T follicular helper cell (primary cell): Measurements from ENCODE around the gene FEZ2.

ENCODE experiments used
- DNase-seq: peaks from one replicate; pipeline ENCODE4 v3.0.0-alpha.2; 2020; ENCODE audit warnings: low read depth

Gene FEZ2

DNA sequence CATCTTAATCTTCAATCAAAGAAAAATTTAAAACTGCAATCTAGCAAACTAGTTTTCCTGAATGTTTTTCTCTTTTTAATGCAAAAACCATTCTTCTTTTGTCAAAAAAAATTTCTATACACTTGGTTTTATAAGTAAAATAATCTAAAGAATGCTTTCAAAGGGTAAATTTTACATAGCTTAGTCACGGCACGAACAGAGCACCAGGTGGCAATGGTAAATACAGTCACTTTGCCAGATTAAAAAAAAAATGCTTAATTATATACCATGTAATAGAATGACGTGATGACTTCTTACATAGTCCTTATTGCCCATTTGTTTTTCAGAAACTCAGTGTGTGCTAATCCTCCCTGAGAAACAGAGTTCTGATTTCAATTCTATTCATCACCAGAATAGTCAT lies 10.4 kb downstream of the FEZ2 start:
- no peak for DNase-seq

DNA sequence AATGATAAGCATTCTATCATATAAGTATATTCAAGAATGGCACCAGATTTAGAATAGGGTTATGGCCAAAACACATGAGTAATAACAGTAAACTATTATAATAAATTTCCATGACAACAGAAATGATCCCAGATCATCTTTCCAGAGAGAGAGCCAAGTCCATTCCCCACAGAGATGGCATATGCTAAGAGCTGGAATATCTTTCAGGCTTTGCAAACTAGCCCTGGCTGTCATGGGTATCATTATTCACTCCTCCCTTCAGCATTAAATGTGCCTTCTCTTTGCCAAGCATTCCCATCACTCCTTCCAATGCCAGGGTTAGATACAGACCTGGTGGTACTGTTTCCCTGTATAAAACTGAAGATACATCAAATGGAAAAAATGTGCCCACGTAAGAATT lies 10.9 kb downstream of the FEZ2 start:
- no peak for DNase-seq

DNA sequence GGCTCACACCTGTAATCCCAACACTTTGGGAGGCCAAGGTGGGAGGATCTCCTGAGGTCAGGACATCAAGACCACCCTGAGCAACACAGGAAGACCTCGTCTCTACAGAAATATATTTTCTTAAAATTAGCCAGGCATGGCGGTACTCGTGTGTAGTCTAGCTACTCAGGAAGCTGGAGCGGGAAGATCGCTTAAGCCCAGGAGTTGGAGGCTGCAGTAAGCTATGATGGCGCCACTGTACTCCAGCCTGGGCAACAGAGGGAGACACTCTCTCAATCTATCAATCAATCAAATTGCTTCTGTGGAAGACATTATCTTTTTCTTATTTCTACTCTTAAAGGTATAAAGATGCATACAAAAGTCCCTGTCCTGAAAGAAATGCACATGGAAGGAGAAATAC lies 11.3 kb downstream of the FEZ2 start:
- DNase-seq = no peak

DNA sequence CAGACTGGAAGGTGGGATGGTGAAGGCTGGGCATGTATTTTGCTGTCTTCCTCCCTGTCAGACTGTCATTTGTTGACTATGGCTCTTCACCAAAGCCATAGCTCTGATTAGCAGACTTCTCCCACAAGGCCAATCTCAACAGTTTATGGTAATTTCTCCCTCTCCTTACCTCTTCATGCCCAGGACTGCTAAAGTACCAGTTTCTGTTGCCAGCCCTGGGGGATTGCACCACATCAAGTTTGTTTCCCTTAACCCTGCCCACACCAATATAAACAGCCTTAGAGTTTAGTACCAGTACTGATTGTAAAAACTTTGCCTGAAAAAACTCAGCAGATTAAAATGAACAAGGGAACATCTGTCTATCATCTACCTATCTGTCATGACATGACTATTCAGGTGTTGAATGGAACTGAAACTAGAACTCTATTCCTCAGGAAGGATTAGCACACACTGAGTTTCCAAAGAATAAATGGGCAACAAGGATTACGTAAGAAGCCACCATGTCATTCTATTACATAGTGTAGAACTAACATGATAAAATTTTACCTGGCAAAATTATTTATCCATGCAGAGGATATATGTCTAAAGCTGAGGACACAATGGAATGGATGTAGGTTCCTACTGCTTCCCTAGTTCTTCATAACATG lies 13.7 kb downstream of the FEZ2 start:
- DNase-seq = no peak

DNA sequence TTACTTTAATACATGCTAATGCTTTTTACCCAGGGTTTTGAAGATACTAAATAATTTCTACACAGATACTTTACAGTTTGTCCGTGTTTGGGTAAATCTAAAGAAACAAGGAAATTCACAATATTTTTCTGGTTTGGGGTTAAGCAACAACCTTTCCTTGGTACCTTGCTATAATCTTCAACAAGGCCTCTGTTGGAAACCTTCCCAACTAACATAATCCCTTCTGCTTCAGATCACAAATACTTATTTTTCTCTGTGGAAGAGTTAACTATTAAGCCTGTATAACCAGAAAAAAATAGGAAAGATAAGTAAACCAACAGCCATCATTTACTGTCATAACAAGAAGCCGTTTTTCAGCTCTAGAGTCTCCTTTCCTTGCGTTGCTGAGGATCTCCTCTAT lies 15.0 kb downstream of the FEZ2 start:
- no peak for DNase-seq

DNA sequence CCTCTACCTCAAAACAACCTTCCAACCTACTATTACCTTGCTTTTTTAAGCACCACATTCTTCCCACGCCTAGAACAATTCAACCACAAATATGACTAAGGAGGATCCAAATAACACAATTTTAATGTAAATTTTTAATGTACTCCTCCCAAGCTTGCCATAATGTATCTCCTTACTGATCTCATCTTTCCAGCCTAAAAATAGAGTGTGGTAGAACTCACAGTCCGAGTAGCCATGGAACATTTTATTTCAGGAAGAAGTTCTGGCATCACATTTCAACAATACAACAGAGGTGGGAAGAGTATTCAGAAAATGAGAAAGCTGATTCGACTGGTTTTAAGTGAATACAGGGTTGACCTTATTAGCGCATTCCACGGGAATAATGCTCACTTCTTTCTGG lies 15.4 kb downstream of the FEZ2 start:
- DNase-seq = no peak

DNA sequence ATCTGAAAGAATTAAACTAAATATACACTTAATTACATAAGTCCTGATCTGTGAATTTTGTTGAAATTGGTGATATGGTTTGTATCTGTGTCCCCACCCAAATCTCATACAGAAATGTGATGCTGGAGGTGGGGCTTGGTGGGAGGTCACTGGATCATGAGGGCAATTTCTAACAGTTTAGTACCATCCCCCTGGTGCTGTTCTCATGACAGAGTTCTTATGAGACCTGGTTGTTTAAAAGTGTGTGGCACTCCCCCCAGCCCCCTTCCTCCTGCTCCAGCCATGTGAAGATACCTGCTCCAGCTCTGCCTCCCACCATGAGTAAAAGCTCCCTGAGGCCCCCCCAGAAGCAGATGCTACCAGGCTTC lies 18.7 kb downstream of the FEZ2 start:
- DNase-seq = no peak

DNA sequence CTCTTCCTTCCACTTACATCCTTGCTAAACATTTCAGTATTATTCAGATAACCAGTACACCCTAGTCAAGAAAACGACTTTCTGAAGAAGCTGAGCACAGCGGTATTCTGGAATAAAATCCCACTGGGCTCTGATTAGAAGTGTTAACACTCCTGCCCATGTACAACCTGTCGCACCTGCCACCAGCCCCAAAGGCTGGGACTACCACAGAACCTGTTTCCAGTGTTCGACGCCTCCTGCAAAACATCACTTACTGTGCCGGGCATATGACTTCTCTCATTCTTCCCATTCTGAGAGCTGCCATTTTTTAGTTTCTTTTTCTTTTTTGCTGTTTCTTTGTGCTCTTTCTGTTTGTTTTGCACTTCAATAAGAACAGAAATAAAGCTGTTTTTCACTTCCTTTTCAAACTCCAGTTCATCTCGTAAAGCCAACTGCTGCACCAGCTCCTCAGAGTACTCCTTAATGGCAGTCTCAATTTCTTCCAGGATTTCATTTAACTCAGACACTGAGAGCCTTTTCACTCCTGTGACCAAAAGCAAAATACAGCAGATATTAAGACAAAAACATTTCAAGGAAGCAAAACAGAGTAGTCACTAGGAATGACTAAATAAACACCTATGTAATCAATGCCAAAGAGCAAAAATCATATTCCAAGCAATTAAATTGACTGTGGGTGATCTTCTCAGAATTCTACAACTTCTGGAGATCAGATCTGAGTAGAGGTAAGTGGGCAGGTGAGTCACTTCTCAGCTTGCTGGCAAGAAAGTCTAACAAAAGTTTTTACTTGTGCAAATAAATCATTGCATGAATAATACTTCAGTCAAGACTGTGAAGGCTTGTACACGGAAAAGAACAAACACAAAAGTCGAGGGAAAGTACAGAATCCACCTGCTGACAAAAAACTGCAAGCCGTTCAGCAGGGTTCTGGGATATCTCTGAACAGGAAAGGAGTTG lies 19.3 kb downstream of the FEZ2 start:
- DNase-seq = no peak

DNA sequence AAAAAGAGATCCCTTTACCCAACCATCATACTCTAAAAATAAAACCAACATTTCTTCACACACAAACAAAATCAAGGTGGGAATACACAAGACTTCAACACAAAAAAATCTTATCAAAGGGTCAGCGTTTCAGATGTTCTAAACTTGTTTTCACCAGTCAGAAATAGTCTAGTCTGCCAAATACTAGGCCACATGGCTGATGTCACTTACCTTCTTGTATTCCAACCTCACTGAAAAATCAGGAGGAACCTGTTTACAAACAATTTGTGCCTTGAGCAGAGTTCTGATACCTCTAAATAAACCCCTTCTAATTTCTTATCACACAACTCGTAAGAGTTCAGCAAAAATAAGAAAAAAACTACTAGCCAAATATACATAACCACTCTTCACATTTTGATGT lies 20.1 kb downstream of the FEZ2 start:
- DNase-seq = no peak

DNA sequence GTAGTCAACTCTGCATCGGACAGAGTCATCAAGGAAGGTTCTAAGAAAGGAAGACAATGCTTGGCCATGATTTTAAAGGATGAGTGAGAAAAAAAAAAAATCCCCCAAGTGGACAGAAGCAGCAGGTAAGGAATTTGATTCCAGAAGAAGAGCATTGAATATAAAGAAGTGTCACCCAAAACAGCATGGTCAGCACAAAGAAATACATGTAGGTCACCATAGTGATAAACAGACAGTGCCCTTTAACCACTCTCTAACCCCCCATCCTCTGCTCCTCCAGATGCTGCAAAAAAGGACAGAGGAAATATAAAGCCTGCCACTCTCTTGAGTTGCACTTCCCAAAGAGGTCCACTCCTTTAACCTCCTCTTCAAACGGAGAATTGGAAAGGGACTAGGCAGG lies 23.4 kb downstream of the FEZ2 start:
- no peak for DNase-seq

DNA sequence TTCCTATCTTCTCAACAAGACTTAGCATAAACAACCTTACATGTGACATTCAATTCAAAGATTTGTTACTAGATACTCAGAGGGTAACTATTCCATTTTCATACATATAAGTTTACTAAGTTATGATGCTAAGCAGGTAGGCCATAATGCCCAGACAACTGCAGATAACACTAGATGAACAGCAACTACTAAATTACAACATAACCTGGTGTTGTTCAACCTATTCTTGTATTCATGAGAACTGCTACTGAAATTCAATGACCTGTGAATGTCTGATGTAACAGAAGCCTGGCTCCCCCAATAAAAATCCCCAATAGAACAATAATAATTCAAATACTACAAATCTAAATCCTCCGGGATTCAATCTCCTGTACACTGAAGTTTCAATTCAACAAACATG lies 24.8 kb downstream of the FEZ2 start:
- no peak for DNase-seq

DNA sequence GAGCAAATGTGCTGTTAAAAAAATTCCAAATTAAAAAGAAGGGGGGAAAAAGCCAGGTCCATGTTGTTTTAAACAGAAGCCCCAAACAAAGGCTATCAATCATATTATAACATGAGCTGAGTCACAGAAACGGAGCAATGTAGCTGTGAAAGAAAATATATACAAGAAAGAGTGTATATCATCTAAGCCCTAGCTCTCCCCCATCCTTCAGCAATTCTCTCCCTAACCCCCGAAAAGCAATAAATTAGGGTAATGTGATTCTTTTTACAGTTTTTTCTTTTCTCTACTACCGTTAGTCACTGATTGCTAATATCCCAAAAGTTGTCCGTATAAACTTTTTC lies 25.3 kb downstream of the FEZ2 start:
- DNase-seq = no peak

DNA sequence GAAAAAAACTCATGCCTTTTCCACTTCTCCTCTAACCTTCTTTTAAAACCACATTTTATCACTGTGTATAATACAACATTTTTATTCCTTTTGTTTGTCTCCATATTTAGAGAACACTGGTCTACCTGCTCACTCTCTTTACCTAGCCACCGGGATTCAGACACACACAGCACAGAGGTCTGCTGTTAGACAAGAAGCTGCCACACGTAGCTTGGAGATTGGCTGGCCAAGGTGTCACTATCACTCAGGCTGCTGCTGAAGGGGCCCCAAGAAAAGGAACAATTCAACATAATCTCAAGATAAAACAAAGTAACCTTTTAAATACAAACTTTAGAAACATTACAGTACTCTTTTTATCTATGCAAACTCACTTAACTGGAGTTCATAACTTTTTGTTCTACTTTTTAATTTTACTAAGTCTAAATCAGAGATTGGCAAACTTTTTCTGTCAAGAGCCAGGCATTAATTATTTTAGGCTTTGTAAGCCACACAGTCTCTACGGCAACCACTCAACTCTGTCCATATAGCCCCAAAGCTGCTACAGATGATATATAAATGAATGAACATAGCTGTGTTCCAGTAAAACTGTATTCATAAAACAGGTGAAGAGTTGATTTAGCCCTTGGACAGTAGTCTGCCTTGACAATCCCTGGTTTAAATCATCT lies 25.8 kb downstream of the FEZ2 start:
- DNase-seq = no peak

DNA sequence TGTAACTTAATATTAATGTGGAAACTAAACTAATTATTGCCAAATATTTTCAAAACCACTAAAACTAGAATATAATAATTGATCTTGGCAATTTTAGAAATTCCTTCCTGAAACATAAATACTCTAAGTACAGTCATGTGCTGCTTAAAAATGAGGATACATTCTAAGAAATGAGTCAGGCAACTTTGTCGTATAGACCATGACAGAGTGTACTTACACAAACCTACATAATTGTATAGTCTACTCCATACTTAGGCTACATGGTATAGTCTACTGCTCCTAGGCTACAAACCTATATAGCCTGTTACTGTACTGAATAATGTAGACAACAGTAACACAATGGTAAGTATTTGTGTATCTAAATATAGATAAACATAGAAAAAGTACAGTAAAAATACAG lies 27.6 kb downstream of the FEZ2 start:
- no peak for DNase-seq

DNA sequence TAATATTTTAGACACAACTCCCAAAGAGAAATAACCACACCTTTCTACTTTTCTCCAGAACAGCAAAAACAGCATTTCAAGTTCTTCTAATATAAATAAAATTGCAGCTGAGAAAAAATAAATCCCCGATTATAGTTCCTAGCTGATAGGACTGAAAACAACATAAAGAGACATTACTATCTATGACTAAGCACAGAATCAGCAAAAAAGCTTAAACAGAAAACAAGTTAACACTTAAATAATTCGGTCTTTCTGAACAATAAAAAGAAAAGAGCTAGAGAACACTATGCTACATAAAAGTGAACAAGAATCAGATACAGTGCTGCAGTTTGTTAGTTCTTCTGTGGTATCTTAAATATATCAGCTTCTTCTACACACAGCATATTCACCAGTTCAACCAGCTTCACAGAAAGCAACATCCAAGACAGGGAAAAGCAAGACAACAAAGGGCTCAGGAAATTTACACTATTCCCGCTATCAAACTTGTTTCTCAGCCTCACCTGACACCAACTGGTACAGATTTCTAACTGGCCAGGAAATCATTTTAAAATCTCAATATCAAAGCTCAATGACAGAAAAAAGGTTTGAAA lies 28.6 kb downstream of the FEZ2 start:
- DNase-seq = no peak

DNA sequence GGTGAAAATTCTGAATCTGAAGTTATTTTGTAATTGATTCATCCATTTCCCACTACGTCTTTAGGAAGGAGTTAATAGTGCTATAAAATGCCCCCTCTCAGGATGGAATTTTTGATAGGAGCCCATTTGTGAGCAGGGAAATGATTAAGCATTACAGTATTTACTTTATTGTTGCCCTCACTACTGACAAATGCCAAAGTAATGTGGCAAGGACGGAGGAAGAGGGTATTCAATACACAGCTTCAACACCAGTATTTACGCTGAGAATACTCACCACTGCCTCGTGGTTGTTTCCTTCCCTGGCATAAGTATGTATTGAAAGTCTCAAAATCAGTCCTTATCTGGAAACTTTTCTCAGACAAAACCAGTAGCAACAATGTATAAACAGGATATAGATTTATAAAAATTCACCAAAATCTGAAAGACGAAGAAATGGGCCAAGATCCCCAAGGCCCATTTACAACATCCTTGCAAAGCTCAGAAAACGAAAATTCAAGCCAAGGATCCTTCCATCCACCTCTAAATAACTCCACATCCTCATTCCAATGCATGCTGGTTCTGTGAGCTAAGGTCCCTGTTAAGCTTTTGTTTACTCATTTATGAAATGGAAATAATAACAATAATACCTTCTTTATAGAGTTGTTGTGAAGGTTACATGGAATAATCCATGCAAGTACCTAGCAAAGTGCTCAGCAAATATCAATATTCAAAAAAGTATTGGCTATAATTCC lies 29.3 kb downstream of the FEZ2 start:
- DNase-seq = no peak

DNA sequence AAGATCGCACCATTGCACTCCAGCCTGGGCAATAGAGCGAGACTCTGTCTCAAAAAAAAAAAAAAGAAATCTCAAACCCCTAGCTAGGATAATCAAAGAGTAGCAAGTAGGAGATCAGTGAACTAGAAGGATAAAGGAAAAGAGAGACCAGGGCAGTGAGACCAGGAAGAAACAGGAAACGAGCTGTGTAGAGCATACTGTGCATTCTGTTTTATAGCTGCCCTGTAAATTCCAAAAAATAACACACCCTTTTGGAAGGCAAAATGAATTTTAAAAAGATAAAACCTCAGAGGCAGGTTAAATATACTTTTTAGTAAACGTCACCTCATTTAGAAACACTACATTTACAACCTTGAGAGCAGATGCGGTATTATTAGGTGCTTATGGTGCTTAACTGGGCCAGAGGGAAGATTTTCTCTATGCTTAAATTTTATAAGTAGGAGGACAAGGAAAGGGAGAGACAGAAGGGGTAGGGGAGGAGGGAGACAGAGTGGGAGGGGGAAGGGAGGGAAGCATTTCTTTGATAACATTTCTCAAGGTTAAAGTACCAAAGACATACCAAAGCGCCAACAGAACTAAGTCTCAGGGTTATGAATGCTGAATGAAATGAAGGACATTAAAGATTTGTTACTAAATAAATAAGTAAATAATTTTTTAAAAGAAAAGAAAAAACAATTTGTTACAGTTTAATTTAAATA lies 30.1 kb downstream of the FEZ2 start:
- DNase-seq = no peak

DNA sequence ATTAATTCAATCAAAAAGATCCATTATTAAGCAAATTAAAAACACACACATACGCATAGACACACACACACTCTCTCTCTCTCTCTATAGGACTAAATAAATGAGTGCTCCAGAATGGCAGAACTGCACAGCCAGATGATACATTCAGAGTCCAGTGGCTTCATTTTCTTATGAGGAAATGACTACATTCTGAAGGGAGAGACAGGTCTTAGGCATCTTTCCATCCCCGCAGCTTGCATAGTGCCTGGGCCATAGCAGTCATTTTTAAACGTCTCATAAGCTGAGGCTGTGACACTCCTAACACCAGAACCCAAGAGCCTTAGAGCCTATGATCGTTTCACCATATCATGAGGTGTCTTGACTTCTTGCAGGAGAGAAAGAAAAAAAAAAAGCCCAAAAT lies 31.1 kb downstream of the FEZ2 start:
- no peak for DNase-seq

DNA sequence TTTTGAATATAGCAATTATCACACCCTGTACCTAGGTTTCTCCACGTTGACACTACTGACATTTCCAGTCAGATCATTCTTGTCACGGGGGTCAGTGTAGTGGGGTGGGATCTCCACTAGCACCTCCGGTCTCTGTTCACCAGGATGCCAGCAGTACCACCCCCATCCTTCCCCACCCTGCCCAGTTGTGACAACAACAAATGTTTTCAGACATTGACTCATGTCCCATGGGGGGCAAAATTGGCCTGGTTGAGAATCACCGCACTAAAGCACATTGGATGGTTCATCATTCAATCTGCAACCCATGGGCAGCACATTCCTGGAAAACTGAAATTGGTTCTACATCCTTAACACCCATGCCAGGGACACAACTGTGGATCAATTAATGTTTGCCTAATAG lies 32.3 kb downstream of the FEZ2 start:
- DNase-seq = no peak

DNA sequence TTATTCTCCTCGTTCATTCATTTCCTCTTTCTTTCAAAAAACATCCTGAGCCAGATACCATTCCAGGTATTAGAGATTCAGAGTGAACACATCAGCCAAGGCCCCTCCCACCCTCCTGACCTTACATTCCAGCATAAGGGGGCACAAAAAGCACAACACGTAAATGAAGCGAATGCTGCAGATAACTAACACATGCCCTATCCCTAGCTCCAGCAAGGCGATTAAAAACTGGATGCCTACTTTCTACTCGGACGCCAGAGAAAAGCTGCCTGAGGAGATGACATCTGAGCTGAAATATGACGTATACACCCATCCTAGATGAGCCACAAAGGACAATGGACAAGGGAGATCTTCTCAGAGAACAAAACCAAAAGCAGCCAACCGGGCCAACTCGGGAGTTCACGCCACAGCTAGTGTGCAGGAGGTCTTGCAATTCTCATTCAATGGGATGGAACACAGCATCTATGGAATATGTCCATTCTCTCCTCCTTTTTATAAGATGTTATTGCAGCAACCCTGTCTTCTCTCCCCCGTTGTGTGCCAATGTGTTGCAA lies 33.5 kb downstream of the FEZ2 start:
- DNase-seq = no peak

DNA sequence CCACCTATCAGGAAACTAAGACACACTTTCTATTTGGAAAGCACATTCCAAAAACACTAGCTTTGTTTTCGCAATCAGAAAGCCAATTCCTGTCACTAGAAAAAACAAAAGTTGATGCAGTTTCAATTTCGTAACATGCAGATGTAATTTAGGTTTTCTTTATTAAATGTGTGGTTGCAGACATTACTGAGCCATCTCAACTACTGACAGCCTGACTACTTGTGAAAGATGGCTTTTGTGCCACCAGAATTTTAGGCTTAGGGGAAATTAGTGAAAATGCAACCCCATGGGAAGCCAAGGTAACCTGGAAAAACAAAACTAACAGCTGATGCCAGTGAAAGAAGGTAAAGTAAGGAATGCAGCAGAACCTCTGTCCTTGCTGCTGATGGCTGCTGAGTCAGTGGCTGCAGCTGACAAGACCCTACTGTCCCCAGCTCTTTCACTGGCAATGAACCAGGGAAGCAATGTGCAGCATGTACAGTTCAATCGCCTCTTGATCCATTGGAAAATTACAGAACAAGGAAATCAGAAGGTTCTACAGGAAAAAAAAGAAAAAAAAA lies 34.9 kb downstream of the FEZ2 start:
- no peak for DNase-seq
